HG02870 (cell line): Measurements from ENCODE around the gene OPN4.

Source experiments
- ATAC-seq: cut with Tn5 transposase; IDR thresholded peaks from one replicate; pipeline ENCODE4 v1.9.1; 2021; ENCODE audit warnings: mild to moderate bottlenecking, moderate library complexity; ENCODE audit not compliant: unreplicated experiment

Gene OPN4

GRCh38 chr10:86677374-86677773, 23.0 kb downstream of the OPN4 start:
- no peak for ATAC-seq

- peak; percentile 55 for ATAC-seq
Measured at GRCh38 chr10:86678999-86679792, 24.8 kb downstream of the OPN4 start.

- ATAC-seq: no peak
Measured at GRCh38 chr10:86681047-86681446, 26.7 kb downstream of the OPN4 start.

GRCh38 chr10:86681722-86682386, 27.5 kb downstream of the OPN4 start:
- ATAC-seq: no peak

GRCh38 chr10:86682675-86683074, 28.3 kb downstream of the OPN4 start:
- no peak for ATAC-seq

GRCh38 chr10:86684331-86685097, 30.2 kb downstream of the OPN4 start:
- no peak for ATAC-seq

GRCh38 chr10:86685416-86685815, 31.1 kb downstream of the OPN4 start:
- no peak for ATAC-seq

- ATAC-seq: no peak
Measured at GRCh38 chr10:86685893-86686632, 31.7 kb downstream of the OPN4 start.

- ATAC-seq: no peak
Measured at GRCh38 chr10:86686972-86687371, 32.6 kb downstream of the OPN4 start.

GRCh38 chr10:86687750-86688149, 33.4 kb downstream of the OPN4 start:
- ATAC-seq: no peak

GRCh38 chr10:86688398-86688921, 34.1 kb downstream of the OPN4 start:
- ATAC-seq: peak; percentile 76

GRCh38 chr10:86689146-86689545, 34.8 kb downstream of the OPN4 start:
- ATAC-seq: no peak

GRCh38 chr10:86690231-86690630, 35.9 kb downstream of the OPN4 start:
- no peak for ATAC-seq

GRCh38 chr10:86690657-86691084, 36.3 kb downstream of the OPN4 start:
- no peak for ATAC-seq

- ATAC-seq: no peak
Measured at GRCh38 chr10:86691333-86692022, 37.1 kb downstream of the OPN4 start.

- ATAC-seq: no peak
Measured at GRCh38 chr10:86692023-86692514, 37.7 kb downstream of the OPN4 start.

GRCh38 chr10:86692664-86693063, 38.3 kb downstream of the OPN4 start:
- no peak for ATAC-seq

- ATAC-seq: no peak
Measured at GRCh38 chr10:86693275-86693674, 38.9 kb downstream of the OPN4 start.

GRCh38 chr10:86693721-86694369, 39.5 kb downstream of the OPN4 start:
- ATAC-seq: no peak
